ENCODE data around the gene NMNAT2.

GRCh38 chr1:183209533-183210158, 208.5 kb downstream of the NMNAT2 start:
- TF ChIP-seq CTCF (IDR thresholded peaks at IDR 0.05) (no peak), EP300 (IDR thresholded peaks at IDR 0.05) (no peak), POLR2AphosphoS5 (IDR thresholded peaks at IDR 0.05) (no peak)
